Measurements from ENCODE around the gene C18orf63. TPM values are rescaled to one million over a fixed set of nuclear protein-coding genes. Genes with fewer than 3 reads are reported as not detected.

Gene C18orf63
- total RNA-seq, 1 experiment from 2014 or later, result not detected

DNA sequence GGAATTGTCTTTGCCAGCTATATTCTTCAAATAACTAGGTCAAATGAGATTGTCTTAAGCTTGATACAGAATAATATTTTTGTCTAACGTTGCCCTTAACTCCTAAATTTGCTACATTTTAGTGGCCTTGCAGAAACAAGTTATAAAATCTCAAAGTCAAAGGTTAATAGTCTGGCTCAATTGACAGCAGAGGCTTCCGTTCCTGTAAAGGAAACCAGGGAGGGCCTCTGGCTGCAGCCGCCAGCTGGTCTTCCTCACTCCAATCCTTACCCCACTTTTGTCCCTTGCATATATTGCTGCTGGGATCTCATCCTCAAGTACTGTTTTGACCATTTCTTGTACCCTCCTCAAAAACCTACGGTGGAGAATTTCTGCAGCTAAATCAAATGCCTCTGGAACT is 40.9 kb upstream of the C18orf63 start:
- Histone ChIP-seq H3K4me3 (replicated peaks in 1 of 2; ENCODE audit: low read depth in 1 of 2, low read length in 2 of 2) (no peak overlapping the region), H3K79me2 (ENCODE audit: insufficient read depth, low read length) (no peaks in the 10 kb centered on the region), H3K27me3 (ENCODE audit: insufficient read depth, low read length) (no peaks in the 10 kb centered on the region), H3K4me2 (ENCODE audit: low read length) (no peak overlapping the region), H3K4me1 (ENCODE audit: control insufficient read depth in 1 of 2, insufficient read depth in 2 of 2, low read length in 2 of 2) (no peaks in the 10 kb centered on the region), H3K9me2 (ENCODE audit: insufficient read depth) (no peaks in the 10 kb centered on the region), H3K9me3 (ENCODE audit: control insufficient read depth in 1 of 2, insufficient read depth in 1 of 2, low read depth in 1 of 2, low read length in 2 of 2) (no peaks in the 10 kb centered on the region), H4K20me1 (ENCODE audit: insufficient read depth) (no peaks in the 10 kb centered on the region), H3K27ac (ENCODE audit: low read depth, low read length) (no peak overlapping the region), H3K9ac (ENCODE audit: low read length) (no peak overlapping the region), H3K36me3 (ENCODE audit: control insufficient read depth in 1 of 2, insufficient read depth in 2 of 2, low read length in 2 of 2) (no peaks in the 10 kb centered on the region), H2AFZ (ENCODE audit: low read depth, low read length, poor library complexity, severe bottlenecking) (no peak overlapping the region)
- no TSS peak for BruUV-seq (replicated peaks)
- ChIA-PET RAD21 (ENCODE audit: low non-redundant PET in 1 of 2, low total read pairs in 2 of 2, uncharacterized antibody in 2 of 2, unreplicated experiment in 2 of 2) (no interaction called here), CTCF (no interaction called here), POLR2A (no interaction called here)
- intact Hi-C loops (cut with micrococcal nuclease), result no loop called here
- ATAC-seq (no peak), DNase-seq (ENCODE audit: low read depth, low spot score) (no peak)
- TF ChIP-seq EZH2phosphoT487 (IDR thresholded peaks at IDR 0.05; ENCODE audit: borderline replicate concordance), result no peak
- no peak for TF ChIP-seq ZNF274 (IDR thresholded peaks at IDR 0.05; ENCODE audit: low read depth, low read length)
- TF ChIP-seq FOSL1 (IDR thresholded peaks at IDR 0.05; ENCODE audit: low read depth), result no peak
- no peak for TF ChIP-seq EGR1 (IDR thresholded peaks at IDR 0.05; ENCODE audit: low read depth)
- TF ChIP-seq ZBTB33 (IDR thresholded peaks at IDR 0.05; ENCODE audit: extremely low read depth, insufficient replicate concordance, low read length), result no peak
- TF ChIP-seq POLR2A (IDR thresholded peaks at IDR 0.05; ENCODE audit: borderline replicate concordance, extremely low read depth, insufficient read depth, insufficient read length), result no peak
- no peak for TF ChIP-seq YY1 (IDR thresholded peaks at IDR 0.05; ENCODE audit: extremely low read depth, insufficient replicate concordance, low read depth, low read length)
- no peak for TF ChIP-seq SIN3A (IDR thresholded peaks at IDR 0.05; ENCODE audit: low read depth)
- TF ChIP-seq CEBPB (IDR thresholded peaks at IDR 0.05; ENCODE audit: low read depth), result no peak
- TF ChIP-seq CBX3 (IDR thresholded peaks at IDR 0.05; ENCODE audit: low read depth), result no peak
- TF ChIP-seq EZH2 (IDR thresholded peaks at IDR 0.05), result no peak
- no peak for TF ChIP-seq MAX (IDR thresholded peaks at IDR 0.05)
- no peak for TF ChIP-seq RAD21 (IDR thresholded peaks at IDR 0.05; ENCODE audit: low read depth)
- TF ChIP-seq SRF (IDR thresholded peaks at IDR 0.05; ENCODE audit: low read depth), result no peak
- TF ChIP-seq, protein P1, sequence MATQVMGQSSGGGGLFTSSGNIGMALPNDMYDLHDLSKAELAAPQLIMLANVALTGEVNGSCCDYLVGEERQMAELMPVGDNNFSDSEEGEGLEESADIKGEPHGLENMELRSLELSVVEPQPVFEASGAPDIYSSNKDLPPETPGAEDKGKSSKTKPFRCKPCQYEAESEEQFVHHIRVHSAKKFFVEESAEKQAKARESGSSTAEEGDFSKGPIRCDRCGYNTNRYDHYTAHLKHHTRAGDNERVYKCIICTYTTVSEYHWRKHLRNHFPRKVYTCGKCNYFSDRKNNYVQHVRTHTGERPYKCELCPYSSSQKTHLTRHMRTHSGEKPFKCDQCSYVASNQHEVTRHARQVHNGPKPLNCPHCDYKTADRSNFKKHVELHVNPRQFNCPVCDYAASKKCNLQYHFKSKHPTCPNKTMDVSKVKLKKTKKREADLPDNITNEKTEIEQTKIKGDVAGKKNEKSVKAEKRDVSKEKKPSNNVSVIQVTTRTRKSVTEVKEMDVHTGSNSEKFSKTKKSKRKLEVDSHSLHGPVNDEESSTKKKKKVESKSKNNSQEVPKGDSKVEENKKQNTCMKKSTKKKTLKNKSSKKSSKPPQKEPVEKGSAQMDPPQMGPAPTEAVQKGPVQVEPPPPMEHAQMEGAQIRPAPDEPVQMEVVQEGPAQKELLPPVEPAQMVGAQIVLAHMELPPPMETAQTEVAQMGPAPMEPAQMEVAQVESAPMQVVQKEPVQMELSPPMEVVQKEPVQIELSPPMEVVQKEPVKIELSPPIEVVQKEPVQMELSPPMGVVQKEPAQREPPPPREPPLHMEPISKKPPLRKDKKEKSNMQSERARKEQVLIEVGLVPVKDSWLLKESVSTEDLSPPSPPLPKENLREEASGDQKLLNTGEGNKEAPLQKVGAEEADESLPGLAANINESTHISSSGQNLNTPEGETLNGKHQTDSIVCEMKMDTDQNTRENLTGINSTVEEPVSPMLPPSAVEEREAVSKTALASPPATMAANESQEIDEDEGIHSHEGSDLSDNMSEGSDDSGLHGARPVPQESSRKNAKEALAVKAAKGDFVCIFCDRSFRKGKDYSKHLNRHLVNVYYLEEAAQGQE (IDR thresholded peaks at IDR 0.05; ENCODE audit: low read depth), result no peak
- no peak for TF ChIP-seq SP1 (IDR thresholded peaks at IDR 0.05; ENCODE audit: low read depth)

Measured in HCT116 (cell line).